ENCODE data around the gene FAM187B. TPM values are rescaled to one million over a fixed set of nuclear protein-coding genes. Genes with fewer than 3 reads are reported as not detected.

Gene FAM187B
- total and polyA plus RNA-seq, 2 donors (not counting 1 experiment from before 2014, with no cell fraction given) = 0.25 TPM; not detected in 1

- Histone ChIP-seq H3K27ac (ENCODE audit: low read length in 2 of 2) (peak overlapping the region in 1 of 2 donors; percentile 40), H3K36me3 (replicated peaks in 1 of 2; ENCODE audit: control extremely low read depth in 1 of 2, control insufficient read depth in 1 of 2, extremely low read depth in 1 of 2, insufficient read depth in 2 of 2, low read length in 1 of 2) (no peaks in the 10 kb centered on the region), H3K27me3 (replicated peaks in 1 of 4; ENCODE audit: control extremely low read depth in 1 of 4, control insufficient read depth in 3 of 4, insufficient read depth in 4 of 4, low read length in 3 of 4) (no peaks in the 10 kb centered on the region), H3K4me1 (ENCODE audit: control insufficient read depth in 2 of 2, insufficient read depth in 2 of 2, low read length in 2 of 2) (peaks cover 49% of the 10 kb centered on the region in 2 donors), H3K4me2 (replicated peaks; ENCODE audit: low read depth, low read length, poor library complexity, severe bottlenecking) (no peak overlapping the region), H3K9me3 (ENCODE audit: control extremely low read depth in 1 of 3, control insufficient read depth in 2 of 3, insufficient read depth in 1 of 3, low read length in 2 of 3) (peaks cover 0 to under 1% (median under 1%) of the 10 kb centered on the region in 3 donors), H3K4me3 (ENCODE audit: control extremely low read depth in 1 of 5, extremely low read depth in 1 of 5, insufficient read depth in 1 of 5, low read depth in 2 of 5, low read length in 4 of 5) (no peak overlapping the region), H3K9ac (ENCODE audit: low read length) (no peak overlapping the region), H4K20me1 (ENCODE audit: control insufficient read depth, insufficient read depth, low read length, poor library complexity, severe bottlenecking) (no peaks in the 10 kb centered on the region), H2AFZ (ENCODE audit: insufficient read depth, low read depth, low read length, poor library complexity, severe bottlenecking) (peak overlapping the region; percentile 24), H3K79me2 (ENCODE audit: control insufficient read depth, insufficient read depth, low read length) (no peaks in the 10 kb centered on the region)
- ATAC-seq (ENCODE audit: low read depth) = no peak
- CTCF ChIA-PET = interaction anchor here (1.1 to 1.8 kb wide), 7 partner anchors 8 to 136 kb away, joined by 3 to 9 read pairs (median 4); partner anchors contain the start of gene FXYD5
- Mint-ChIP-seq H3K27me3 (no peaks in the 10 kb centered on the region), H3K4me3 (no peak overlapping the region), H3K9me3 (ENCODE audit: insufficient read depth) (no peaks in the 10 kb centered on the region), H3K4me1 (peaks cover 47% of the 10 kb centered on the region), H3K27ac (peak overlapping the region; percentile 39)
- DNase-seq = no peak
- TF ChIP-seq CTCF (IDR thresholded peaks at IDR 0.05) = no peak
- TF ChIP-seq EZH2 (IDR thresholded peaks at IDR 0.05; ENCODE audit: borderline replicate concordance, insufficient read depth, low read depth, low read length, poor library complexity, severe bottlenecking) = no peak
- intact Hi-C loops (cut with micrococcal nuclease) = no loop called here
- 92% methylated on average over 4 of the region's 4 CpGs for WGBS (ENCODE audit: insufficient coverage)
- POLR2A ChIA-PET = interaction anchor here (0.9 to 1.6 kb wide), 5 partner anchors 11 to 52 kb away, joined by 3 to 5 read pairs (median 5); partner anchors contain the start of gene FXYD5
These were observed 25.5 kb downstream of the FAM187B start for GRCh38 chr19:35202722-35203688.

DNA sequence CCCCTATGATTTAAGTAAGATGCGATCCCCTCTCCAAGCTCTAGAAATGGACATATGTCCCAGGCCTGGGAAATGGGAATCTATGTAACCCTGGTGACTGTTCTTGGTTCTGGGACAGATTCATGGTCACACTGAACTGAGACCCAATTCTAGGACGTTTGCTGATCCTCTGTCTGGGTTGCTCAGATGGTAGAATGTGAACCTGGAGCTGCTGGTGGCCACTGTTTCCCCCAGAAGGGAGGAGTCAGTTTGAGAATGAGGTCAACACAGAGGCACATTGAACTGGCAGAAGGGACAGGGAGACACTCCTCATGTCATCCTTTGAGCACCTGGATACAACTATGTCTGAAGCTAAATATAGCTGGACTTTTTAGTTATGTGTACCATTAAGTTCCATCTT is 29.1 kb downstream of the FAM187B start:
- H3K36me3 ChIP-seq (replicated peaks in 1 of 2; ENCODE audit: control extremely low read depth in 1 of 2, control insufficient read depth in 1 of 2, extremely low read depth in 1 of 2, insufficient read depth in 2 of 2, low read length in 1 of 2) = no peaks in the 10 kb centered on the region
- ATAC-seq (ENCODE audit: low read depth) = no peak
- no peaks in the 10 kb centered on the region for H3K9me3 ChIP-seq (ENCODE audit: control extremely low read depth in 1 of 3, control insufficient read depth in 2 of 3, insufficient read depth in 1 of 3, low read length in 2 of 3)
- H3K4me1 ChIP-seq (ENCODE audit: control insufficient read depth in 2 of 2, insufficient read depth in 2 of 2, low read length in 2 of 2) = peaks cover 13 to 14% of the 10 kb centered on the region in 2 donors
- H4K20me1 ChIP-seq (ENCODE audit: control insufficient read depth, insufficient read depth, low read length, poor library complexity, severe bottlenecking) = no peaks in the 10 kb centered on the region
- H3K79me2 ChIP-seq (ENCODE audit: control insufficient read depth, insufficient read depth, low read length) = no peaks in the 10 kb centered on the region
- ChIA-PET CTCF (interaction anchor here (0.9 to 2.2 kb wide), 6 partner anchors 8 to 259 kb away, joined by 3 to 6 read pairs (median 4); no protein-coding TSS in a partner anchor), POLR2A (no interaction called here)
- H3K4me3 ChIP-seq (ENCODE audit: control extremely low read depth in 1 of 5, extremely low read depth in 1 of 5, insufficient read depth in 1 of 5, low read depth in 2 of 5, low read length in 4 of 5) = no peak overlapping the region
- no peak for DNase-seq
- no peak overlapping the region for H3K4me2 ChIP-seq (replicated peaks; ENCODE audit: low read depth, low read length, poor library complexity, severe bottlenecking)
- no peaks in the 10 kb centered on the region for H3K27me3 ChIP-seq (replicated peaks in 1 of 4; ENCODE audit: control extremely low read depth in 1 of 4, control insufficient read depth in 3 of 4, insufficient read depth in 4 of 4, low read length in 3 of 4)
- Mint-ChIP-seq H3K4me3 (no peak overlapping the region), H3K27me3 (no peaks in the 10 kb centered on the region), H3K27ac (no peak overlapping the region), H3K4me1 (peaks cover 17% of the 10 kb centered on the region), H3K9me3 (ENCODE audit: insufficient read depth) (no peaks in the 10 kb centered on the region)
- no peak overlapping the region for H3K27ac ChIP-seq (ENCODE audit: low read length in 2 of 2)
- no peak for TF ChIP-seq CTCF (IDR thresholded peaks at IDR 0.05)
- no peak for TF ChIP-seq EZH2 (IDR thresholded peaks at IDR 0.05; ENCODE audit: borderline replicate concordance, insufficient read depth, low read depth, low read length, poor library complexity, severe bottlenecking)
- WGBS (ENCODE audit: insufficient coverage) = 68% methylated on average over 2 of the region's 2 CpGs
- no peak overlapping the region for H2AFZ ChIP-seq (ENCODE audit: insufficient read depth, low read depth, low read length, poor library complexity, severe bottlenecking)
- H3K9ac ChIP-seq (ENCODE audit: low read length) = no peak overlapping the region
- intact Hi-C loops (cut with micrococcal nuclease) = no loop called here

Measured in B cell (primary cell).